Measurements from ENCODE around the gene STK11.
"Not testable (repeated sequence)": the region's sequence is repeated elsewhere in the genome, so short reads cannot be mapped to it uniquely, and the experiment has no call there.

- TF ChIP-seq, protein P1, sequence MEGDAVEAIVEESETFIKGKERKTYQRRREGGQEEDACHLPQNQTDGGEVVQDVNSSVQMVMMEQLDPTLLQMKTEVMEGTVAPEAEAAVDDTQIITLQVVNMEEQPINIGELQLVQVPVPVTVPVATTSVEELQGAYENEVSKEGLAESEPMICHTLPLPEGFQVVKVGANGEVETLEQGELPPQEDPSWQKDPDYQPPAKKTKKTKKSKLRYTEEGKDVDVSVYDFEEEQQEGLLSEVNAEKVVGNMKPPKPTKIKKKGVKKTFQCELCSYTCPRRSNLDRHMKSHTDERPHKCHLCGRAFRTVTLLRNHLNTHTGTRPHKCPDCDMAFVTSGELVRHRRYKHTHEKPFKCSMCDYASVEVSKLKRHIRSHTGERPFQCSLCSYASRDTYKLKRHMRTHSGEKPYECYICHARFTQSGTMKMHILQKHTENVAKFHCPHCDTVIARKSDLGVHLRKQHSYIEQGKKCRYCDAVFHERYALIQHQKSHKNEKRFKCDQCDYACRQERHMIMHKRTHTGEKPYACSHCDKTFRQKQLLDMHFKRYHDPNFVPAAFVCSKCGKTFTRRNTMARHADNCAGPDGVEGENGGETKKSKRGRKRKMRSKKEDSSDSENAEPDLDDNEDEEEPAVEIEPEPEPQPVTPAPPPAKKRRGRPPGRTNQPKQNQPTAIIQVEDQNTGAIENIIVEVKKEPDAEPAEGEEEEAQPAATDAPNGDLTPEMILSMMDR (IDR thresholded peaks at IDR 0.05), result not testable (repeated sequence)
- not testable (repeated sequence) for TF ChIP-seq EP300 (IDR thresholded peaks at IDR 0.05)
These were observed 3.3 kb downstream of the STK11 start for GRCh38 chr19:1208830-1209229.
